ENCODE measurements around the gene COL21A1.
"Not testable (repeated sequence)": the region's sequence is repeated elsewhere in the genome, so short reads cannot be mapped to it uniquely, and the experiment has no call there.

Gene COL21A1

GRCh38 chr6:56043076-56043475, 204.3 kb downstream of the COL21A1 start:
- DNase-seq: no peak

- DNase-seq: no peak
These were observed 205.8 kb downstream of the COL21A1 start for GRCh38 chr6:56041591-56041990.

GRCh38 chr6:56040889-56041301, 206.5 kb downstream of the COL21A1 start:
- no peak for DNase-seq

- no peak for DNase-seq
These were observed 207.2 kb downstream of the COL21A1 start for GRCh38 chr6:56040223-56040622.

GRCh38 chr6:56038764-56039163, 208.6 kb downstream of the COL21A1 start:
- no peak for DNase-seq

- no peak for DNase-seq
These were observed 209.8 kb downstream of the COL21A1 start for GRCh38 chr6:56037601-56038000.

GRCh38 chr6:56036916-56037600, 210.3 kb downstream of the COL21A1 start:
- no peak for DNase-seq

GRCh38 chr6:56033401-56033800, 214.0 kb downstream of the COL21A1 start:
- no peak for DNase-seq

GRCh38 chr6:56032715-56033260, 214.6 kb downstream of the COL21A1 start:
- no peak for DNase-seq

- no peak for DNase-seq
These were observed 219.5 kb downstream of the COL21A1 start for GRCh38 chr6:56027865-56028264.

GRCh38 chr6:56026455-56027180, 220.8 kb downstream of the COL21A1 start:
- DNase-seq: no peak

GRCh38 chr6:56025795-56026194, 221.6 kb downstream of the COL21A1 start:
- no peak for DNase-seq

- no peak for DNase-seq
These were observed 222.4 kb downstream of the COL21A1 start for GRCh38 chr6:56024931-56025330.

GRCh38 chr6:56023829-56024228, 223.6 kb downstream of the COL21A1 start:
- DNase-seq: no peak

GRCh38 chr6:56022678-56023077, 224.7 kb downstream of the COL21A1 start:
- no peak for DNase-seq

- DNase-seq: no peak
These were observed 225.4 kb downstream of the COL21A1 start for GRCh38 chr6:56021943-56022342.

- no peak for DNase-seq
These were observed 227.4 kb downstream of the COL21A1 start for GRCh38 chr6:56019973-56020372.

GRCh38 chr6:56017198-56017597, 230.2 kb downstream of the COL21A1 start:
- DNase-seq: no peak

- not testable (repeated sequence) for DNase-seq
These were observed 233.3 kb downstream of the COL21A1 start for GRCh38 chr6:56014039-56014438.

GRCh38 chr6:56009636-56010035, 237.7 kb downstream of the COL21A1 start:
- no peak for DNase-seq

Measured in T-helper 9 cell (primary cell).